HepG2 (cell line): Measurements from ENCODE around the gene RAB6B. TPM values are rescaled to one million over a fixed set of nuclear protein-coding genes. Genes with fewer than 3 reads are reported as not detected.

Experiments
- ATAC-seq: fragments of 200-7000 bp; cut with Tn5 transposase; 3 replicates; pipeline ENCODE4 v1.9.1; 2020; ENCODE audit warnings: mild to moderate bottlenecking, moderate library complexity
- BruUV-seq: library from RNA; stranded (reverse); fragments of 400-500 nt; replicated peaks from 2 replicates; lab custom pipeline; 2021; lab: Mats Ljungman, UMichigan
- CTCF ChIA-PET: fragments of 300-600 bp; formaldehyde crosslinking; extraction: SDS; loops from one replicate; lab custom pipeline; 2021; ENCODE audit warnings: low total read pairs, inconsistent platforms, low intra/inter-chr PET ratio; lab: Yijun Ruan, JAX
- POLR2A ChIA-PET: fragments of 350-600 bp; sonication (Branson Sonifier 250); formaldehyde crosslinking; loops from one replicate; lab custom pipeline; 2020; ENCODE audit warnings: antibody characterized with exemption, inconsistent platforms; lab: Yijun Ruan, JAX
- DNase-seq: peaks from one replicate; pipeline ENCODE4 v3.0.0-alpha.2; 2015; ENCODE audit warnings: low spot score
- FAIRE-seq: peaks from 3 replicates; lab custom pipeline; 2011; peaks lifted over from hg19 to GRCh38; lab: Jason Lieb, UNC
- H2AFZ ChIP-seq: one replicate; pipeline ENCODE4 v1.6.1; 2011; ENCODE audit warnings: low read length, inconsistent platforms
- H3K27ac ChIP-seq: fragments of 300-600 bp; 3 replicates; pipeline ENCODE4 v1.8.0; 2011; ENCODE audit warnings: mixed run types, mild to moderate bottlenecking, mixed read lengths, low read length, inconsistent platforms; ENCODE audit not compliant: insufficient read depth; ENCODE audit errors: extremely low read length
- H3K27me3 ChIP-seq, 2 experiments: fragments of 200-600 bp in 1 of 2; 2 replicates in 1 of 2; 3 replicates in 1 of 2; pipeline versions ENCODE4 v1.6.0 to v1.8.0; 2011; ENCODE audit warnings: low read length in 2 of 2, mild to moderate bottlenecking in 2 of 2, moderate library complexity in 2 of 2, inconsistent platforms in 1 of 2; ENCODE audit not compliant: insufficient read depth in 2 of 2, control insufficient read depth in 1 of 2
- H3K36me3 ChIP-seq, 2 experiments: fragments of 200-600 bp in 1 of 2; replicated peaks in 1 of 2; 2 replicates in 1 of 2; 3 replicates in 1 of 2; pipeline versions ENCODE4 v1.5.1 to v1.8.0; 2011; ENCODE audit warnings: low read length in 2 of 2, inconsistent platforms in 1 of 2; ENCODE audit not compliant: insufficient read depth in 2 of 2, control insufficient read depth in 1 of 2
- H3K4me1 ChIP-seq: 2 replicates; pipeline ENCODE4 v1.5.1; 2012; ENCODE audit warnings: low read length, inconsistent platforms; ENCODE audit not compliant: insufficient read depth
- H3K4me2 ChIP-seq: 2 replicates; pipeline ENCODE4 v1.6.0; 2011; ENCODE audit warnings: low read depth, low read length, inconsistent platforms
- H3K4me3 ChIP-seq, 3 experiments: fragments of 200-600 bp in 1 of 3; sonication (generic), shearing (Covaris generic) in 1 of 3; replicated peaks in 1 of 3; 2 replicates each; pipeline ENCODE4 v1.5.1; 2011 to 2016; ENCODE audit warnings: low read length in 3 of 3, inconsistent platforms in 2 of 3, low read depth in 2 of 3, mild to moderate bottlenecking in 2 of 3, control low read depth in 1 of 3, mixed read lengths in 1 of 3; ENCODE audit not compliant: insufficient read depth in 1 of 3
- H3K79me2 ChIP-seq: one replicate; pipeline ENCODE4 v1.6.1; 2011; ENCODE audit warnings: low read length, inconsistent platforms; ENCODE audit not compliant: insufficient read depth
- H3K9ac ChIP-seq: 2 replicates; pipeline ENCODE4 v1.6.0; 2011; ENCODE audit warnings: mild to moderate bottlenecking, low read depth, low read length, inconsistent platforms; ENCODE audit not compliant: insufficient read depth
- H3K9me3 ChIP-seq: 2 replicates; pipeline ENCODE4 v1.5.1; 2012; ENCODE audit warnings: mild to moderate bottlenecking, low read length
- H4K20me1 ChIP-seq: 2 replicates; pipeline ENCODE4 v1.6.0; 2011; ENCODE audit warnings: inconsistent platforms, mild to moderate bottlenecking, low read length, moderate library complexity; ENCODE audit not compliant: insufficient read depth
- BHLHE40 ChIP-seq: IDR thresholded peaks from 2 replicates; pipeline ENCODE4 v1.6.1; 2011; ENCODE audit warnings: low read length, improper control_type of control experiment
- CREM ChIP-seq, 2 experiments: sonication (generic) in 1 of 2; formaldehyde crosslinking in 1 of 2; IDR thresholded peaks; 2 replicates each; pipeline versions ENCODE4 v1.4.0 to v1.6.1; 2016 to 2020; ENCODE audit warnings: antibody characterized with exemption in 1 of 2, mild to moderate bottlenecking in 1 of 2, missing genetic modification reagents in 1 of 2
- DNMT1 ChIP-seq: sonication (generic); formaldehyde crosslinking; IDR thresholded peaks from 2 replicates; pipeline ENCODE4 v1.5.1; 2020; ENCODE audit warnings: mild to moderate bottlenecking, missing genetic modification reagents
- FOXM1 ChIP-seq: sonication (generic); formaldehyde crosslinking; IDR thresholded peaks from 2 replicates; pipeline ENCODE4 v1.5.0; 2020; ENCODE audit warnings: missing genetic modification reagents
- KLF13 ChIP-seq: sonication (generic); formaldehyde crosslinking; IDR thresholded peaks from 2 replicates; pipeline ENCODE4 v1.4.0; 2020; ENCODE audit warnings: mild to moderate bottlenecking, missing genetic modification reagents
- RERE ChIP-seq: IDR thresholded peaks from 2 replicates; pipeline ENCODE4 v1.6.1; 2016; ENCODE audit warnings: low read depth, missing genetic modification reagents, missing compliant biosample characterization
- TCF12 ChIP-seq, 2 experiments: fragments of 450-650 bp in 1 of 2; sonication (generic) in 1 of 2; formaldehyde crosslinking in 1 of 2; IDR thresholded peaks; 2 replicates each; pipeline versions ENCODE4 v1.6.1 to v1.8.0; 2017 to 2022; ENCODE audit warnings: antibody characterized with exemption in 1 of 2, mild to moderate bottlenecking in 1 of 2, missing genetic modification reagents in 1 of 2, moderate library complexity in 1 of 2
- TEAD3 ChIP-seq: optimal IDR thresholded peaks from 2 replicates; pipeline ENCODE3; 2016; ENCODE audit warnings: borderline replicate concordance
- ZFP91 ChIP-seq: sonication (generic); formaldehyde crosslinking; IDR thresholded peaks from 2 replicates; pipeline ENCODE4 v1.9.0; 2022; ENCODE audit warnings: missing genetic modification reagents, mild to moderate bottlenecking, borderline replicate concordance
- ZNF44 ChIP-seq: sonication (generic); formaldehyde crosslinking; IDR thresholded peaks from 2 replicates; pipeline ENCODE4 v1.5.1; 2020; ENCODE audit warnings: mild to moderate bottlenecking, missing genetic modification reagents
- ZNF790 ChIP-seq: sonication (generic); formaldehyde crosslinking; IDR thresholded peaks from 2 replicates; pipeline ENCODE4 v1.8.0; 2022; ENCODE audit warnings: missing genetic modification reagents, mild to moderate bottlenecking, borderline replicate concordance
- ZNF879 ChIP-seq: sonication (generic); formaldehyde crosslinking; IDR thresholded peaks from 2 replicates; pipeline ENCODE4 v1.8.1; 2023; ENCODE audit warnings: missing genetic modification reagents
- WGBS: methylation state at CpG from one replicate; pipeline ENCODE4 v1.1.6; 2017; ENCODE audit warnings: low lambda C conversion rate; 5-methylcytosine and 5-hydroxymethylcytosine counted together
- in situ Hi-C: cut with HindIII; loops from 2 replicates; pipeline ENCODE4 v1.10.0; 2017; ENCODE audit warnings: low pct_unique_long_range_greater_than_20kb; ENCODE audit not compliant: extremely low pct_ligation_motif_present
- intact Hi-C: fragments of 100-400 bp; cut with micrococcal nuclease; formaldehyde crosslinking; loops from one replicate; pipeline ENCODE4 v1.10.0; 2022; ENCODE audit not compliant: unreplicated experiment
- polyA plus RNA-seq, 8 experiments: library from polyadenylated mRNA; depleted of rRNA in 3 of 8; stranded (reverse) in 7 of 8; unstranded in 1 of 8; fragments of >200 nt; fragmentation: Illumina TruSeq in 4 of 8; extraction: Trizol in 4 of 8; gene quantifications; 2 replicates each; pipeline versions ENCODE4 v1.2.1 to v1.2.3, GENCODE V29; 2011 to 2016; ENCODE audit warnings: low read depth in 4 of 8, missing spikeins in 1 of 8, mixed read lengths in 1 of 8; ENCODE audit not compliant: insufficient read depth in 1 of 8
- total RNA-seq, 5 experiments: library from RNA; depleted of rRNA; stranded (reverse); fragments of >200 nt; fragmentation: Illumina TruSeq; extraction: Trizol; gene quantifications; 2 replicates each; pipeline ENCODE4 v1.2.3, GENCODE V29; 2016; ENCODE audit warnings: low read depth in 1 of 5

Gene RAB6B
- total and polyA plus RNA-seq, 2 of the 13 experiments (the other 11 are each of a cell fraction or from before 2014, with no cell fraction given): 0.16 TPM; not detected in 1

DNA sequence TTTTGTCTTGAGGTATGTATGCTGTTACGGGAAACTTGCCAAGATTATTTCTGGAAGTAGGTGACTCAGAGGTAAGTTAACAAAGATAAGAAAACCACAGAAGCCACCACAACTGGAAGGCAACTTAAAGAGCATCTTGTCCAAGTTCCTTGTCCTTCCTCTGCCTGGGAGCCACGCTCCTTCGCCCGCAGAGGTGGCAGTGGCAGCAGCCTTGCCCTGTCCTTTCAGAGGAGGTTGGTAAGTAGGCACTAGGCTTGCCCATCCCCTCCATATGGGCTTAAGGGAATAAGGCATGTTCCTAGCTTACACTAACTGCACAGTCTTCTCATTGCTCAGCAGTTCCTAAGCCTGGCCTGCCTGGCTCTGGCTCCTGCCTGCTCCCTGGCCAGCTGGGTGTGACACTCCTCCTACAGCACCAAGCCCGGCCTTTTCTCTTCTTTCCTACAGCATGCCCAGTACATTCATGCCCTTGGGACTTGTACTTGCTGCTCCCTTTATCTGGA is 48.0 kb upstream of the RAB6B start:
- no peak overlapping the region for H3K4me3 ChIP-seq
- in situ Hi-C loops: no loop called here
- FAIRE-seq (no peak), DNase-seq (no peak), ATAC-seq (no peak)
- H3K27ac ChIP-seq: no peak overlapping the region
- H4K20me1 ChIP-seq: no peaks in the 10 kb centered on the region
- 44% methylated on average over 5 of the region's 5 CpGs for WGBS
- CTCF ChIA-PET: no interaction called here
- H3K4me1 ChIP-seq: no peaks in the 10 kb centered on the region
- H3K4me2 ChIP-seq: no peak overlapping the region
- no peak overlapping the region for H2AFZ ChIP-seq
- H3K36me3 ChIP-seq: no peaks in the 10 kb centered on the region
- POLR2A ChIA-PET: no interaction called here
- no peaks in the 10 kb centered on the region for H3K79me2 ChIP-seq
- TF ChIP-seq CREM (IDR thresholded peaks at IDR 0.05): no peak
- TF ChIP-seq CREM (CRISPR knock-in tag; IDR thresholded peaks at IDR 0.05): no peak
- TF ChIP-seq KLF13 (CRISPR knock-in tag): no peak
- no peak for TF ChIP-seq FOXM1 (CRISPR knock-in tag)
- TF ChIP-seq TEAD3 (CRISPR knock-in tag): no peak
- TF ChIP-seq ZFP91 (CRISPR knock-in tag): no peak
- no peak for TF ChIP-seq RERE (CRISPR knock-in tag)
- TF ChIP-seq DNMT1: no peak
- no peak for TF ChIP-seq ZNF44 (CRISPR knock-in tag)
- no peak for TF ChIP-seq ZNF790 (CRISPR knock-in tag)
- no peak for TF ChIP-seq ZNF879 (CRISPR knock-in tag)
- TF ChIP-seq BHLHE40: no peak
- no peak for TF ChIP-seq TCF12 (IDR thresholded peaks at IDR 0.05)
- TF ChIP-seq TCF12 (CRISPR knock-in tag; IDR thresholded peaks at IDR 0.05): no peak
- no TSS peak for BruUV-seq
- H3K9me3 ChIP-seq: no peaks in the 10 kb centered on the region
- intact Hi-C loops: no loop called here
- H3K27me3 ChIP-seq: peaks cover 4 to 44% of the 10 kb centered on the region in 2 experiments; a peak in 3 of 5 replicates
- H3K9ac ChIP-seq: no peak overlapping the region
